Cerebellar cortex (tissue), 1 donor: ENCODE measurements around the gene SEL1L.
"Not testable (repeated sequence)": the region's sequence is repeated elsewhere in the genome, so short reads cannot be mapped to it uniquely, and the experiment has no call there.

Experiments
- DNase-seq: peaks from one replicate; pipeline ENCODE4 v3.0.0-alpha.2; 2015; ENCODE audit warnings: low spot score

Gene SEL1L

DNA sequence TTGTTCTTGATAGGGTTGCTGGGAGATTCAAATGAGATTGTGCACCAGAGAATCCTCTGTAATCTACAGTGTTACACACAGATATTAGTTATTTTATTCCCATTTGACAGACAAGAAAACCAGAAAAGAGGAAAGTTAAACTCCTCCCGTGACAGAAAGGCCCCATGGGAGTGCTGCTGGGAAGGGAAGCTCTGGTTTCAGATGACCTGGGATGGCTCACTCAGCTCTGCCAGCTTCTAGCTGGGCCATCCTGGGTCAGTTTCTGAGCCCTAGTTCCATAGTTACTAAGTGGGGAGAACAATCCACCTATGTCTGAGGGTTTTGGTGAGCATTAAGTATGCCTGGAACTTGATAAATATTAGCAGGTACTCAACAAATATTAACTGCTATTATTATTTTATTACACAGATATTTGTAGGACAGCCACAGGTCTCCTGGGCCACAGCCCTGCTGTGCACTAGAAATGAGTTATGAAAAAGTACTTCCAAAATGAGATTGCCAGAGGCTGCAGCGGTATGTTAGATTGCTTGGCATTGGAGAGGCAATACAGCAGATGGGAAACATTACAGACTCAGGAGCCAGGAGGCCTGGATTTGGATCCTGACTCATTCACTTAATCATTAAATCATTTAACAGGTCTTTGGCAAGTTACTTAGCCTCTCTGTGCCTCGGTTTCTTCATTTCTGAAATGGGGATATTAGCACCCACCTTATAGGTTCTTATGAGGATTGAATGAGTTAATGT is 86.5 kb downstream of the SEL1L start:
- no peak for DNase-seq

DNA sequence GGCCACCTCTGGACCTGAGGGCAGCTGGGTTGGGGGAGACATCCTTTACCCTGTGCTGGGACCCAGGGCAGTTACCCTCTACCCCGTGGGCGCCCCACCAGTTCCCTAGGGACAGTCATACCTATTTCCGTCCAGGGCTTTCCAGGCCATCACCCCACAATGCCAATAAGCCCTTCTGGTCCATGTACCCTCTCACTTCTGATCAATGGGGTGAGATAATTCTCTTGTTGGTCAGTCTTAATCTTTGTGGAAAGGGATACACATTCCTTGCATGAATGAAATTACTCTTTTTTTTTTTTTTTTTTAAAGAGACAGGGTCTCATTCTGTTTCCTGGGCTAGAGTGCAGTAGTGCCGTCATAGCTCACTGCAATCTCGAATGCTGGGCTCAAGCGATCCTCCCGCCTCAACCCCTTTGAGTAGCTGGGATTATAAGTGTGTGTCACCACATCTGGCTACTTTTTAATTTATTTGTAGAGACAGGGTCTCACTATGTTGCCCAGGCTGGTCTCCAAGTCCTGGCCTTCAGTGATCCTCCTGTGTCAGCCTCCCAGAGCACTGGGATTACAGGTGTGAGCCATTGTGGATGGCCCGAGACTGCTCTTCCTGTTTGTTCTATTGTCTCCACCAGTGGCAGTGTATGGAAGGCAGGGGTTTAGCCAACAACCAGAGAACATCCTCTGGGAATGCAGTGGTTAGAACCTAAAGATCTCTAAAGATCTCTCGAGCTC is 87.2 kb downstream of the SEL1L start:
- no peak for DNase-seq

DNA sequence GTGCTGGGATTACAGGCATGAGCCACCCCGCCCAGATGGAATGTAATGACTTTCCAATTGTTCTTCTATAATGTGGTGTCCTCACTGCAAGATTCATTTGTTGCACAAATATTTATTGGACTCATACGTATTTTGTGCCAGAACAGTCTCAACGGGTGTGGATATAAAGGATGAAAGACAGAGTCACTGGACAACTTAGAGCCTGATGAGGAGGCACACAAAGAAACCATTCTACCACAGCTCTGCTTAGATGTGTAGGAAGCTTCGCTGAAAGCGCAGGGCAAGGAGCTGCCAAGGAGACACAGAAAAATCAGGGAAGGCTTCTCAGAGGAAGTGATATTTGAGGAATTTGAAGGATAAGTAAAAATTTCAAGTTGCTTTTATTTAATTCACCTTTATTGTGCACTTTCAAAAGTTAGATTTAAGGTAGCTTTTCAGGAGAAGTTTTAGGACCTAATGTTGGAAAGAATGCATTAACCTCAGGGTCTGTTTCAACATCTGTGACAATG is 92.0 kb downstream of the SEL1L start:
- no peak for DNase-seq

DNA sequence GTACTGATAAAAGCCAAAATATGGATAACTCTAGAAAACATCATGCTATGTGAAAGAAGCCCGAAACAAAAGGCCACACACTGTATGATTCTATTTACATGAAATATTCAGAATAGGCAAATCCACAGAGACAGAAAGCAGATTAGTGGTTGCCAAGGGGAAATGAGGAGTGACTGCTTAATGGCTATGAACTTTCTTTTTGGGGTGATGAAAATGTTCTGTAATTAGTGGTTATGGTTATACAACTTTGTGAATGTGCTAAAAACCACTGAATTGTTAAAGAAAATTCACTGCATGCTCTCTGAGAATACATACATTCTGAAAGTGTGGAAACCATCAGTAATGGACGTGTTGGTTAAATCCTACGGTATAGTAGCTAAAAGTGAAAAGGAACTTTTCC is 93.6 kb downstream of the SEL1L start:
- DNase-seq: no peak

DNA sequence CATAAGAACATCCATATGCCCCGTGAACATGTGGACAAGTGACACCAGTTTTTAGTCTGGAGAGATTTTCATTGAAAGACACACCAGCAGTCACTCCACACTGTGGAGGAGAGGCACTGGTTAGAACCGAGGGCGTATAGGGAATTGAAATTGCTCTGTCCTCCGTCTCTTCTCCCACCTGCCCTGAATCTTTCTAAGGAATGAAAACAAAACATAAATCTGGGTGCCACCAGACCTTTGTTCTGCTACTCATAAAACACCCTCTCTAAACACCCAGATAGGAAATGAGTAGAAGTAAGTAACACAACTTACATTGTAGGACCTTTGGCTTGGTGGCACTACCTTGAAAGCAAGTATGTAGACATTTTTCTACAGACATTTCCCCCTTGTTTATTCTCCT is 96.4 kb downstream of the SEL1L start:
- DNase-seq: no peak

DNA sequence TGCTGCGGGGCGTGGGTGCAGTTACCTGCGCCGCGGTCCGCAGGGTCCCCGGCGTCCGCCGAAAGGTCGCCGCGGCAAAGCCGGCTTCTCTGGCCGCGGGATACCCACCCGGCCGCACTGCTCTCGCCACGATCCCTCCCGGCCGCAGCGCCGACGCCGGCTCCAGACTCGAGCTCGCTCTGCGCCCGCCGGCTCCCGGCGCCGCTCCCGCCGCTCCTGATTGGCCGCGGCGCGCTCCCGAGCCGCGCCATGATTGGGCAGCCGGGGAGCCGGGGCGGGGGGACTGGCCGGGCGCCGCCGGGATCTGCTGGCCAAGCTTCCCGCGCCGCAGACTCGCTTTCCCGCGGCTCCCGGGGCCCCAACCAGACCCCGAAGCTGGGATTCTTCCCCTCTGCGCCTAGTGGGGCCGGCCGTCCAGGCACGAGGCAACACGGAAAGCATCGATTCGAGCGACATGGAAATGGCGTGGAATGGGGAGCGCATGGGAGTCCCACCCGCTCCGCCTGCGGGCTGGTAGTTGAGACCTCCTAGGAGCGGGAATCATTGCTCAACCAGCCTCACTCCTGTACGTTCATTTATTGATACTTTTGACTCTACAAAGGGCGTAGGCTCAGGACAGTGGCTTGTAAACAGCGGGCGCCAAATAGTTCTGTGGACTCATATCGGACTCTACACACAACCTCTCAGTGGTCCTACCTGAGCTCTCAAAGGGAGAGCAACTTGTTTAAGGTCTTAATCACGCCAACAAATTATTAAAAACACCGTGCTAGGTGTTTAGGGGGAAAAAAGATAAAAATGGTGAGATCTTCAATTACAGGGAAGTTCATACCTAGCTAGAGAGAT is 97.1 kb downstream of the SEL1L start:
- DNase-seq: peak; percentile 49

DNA sequence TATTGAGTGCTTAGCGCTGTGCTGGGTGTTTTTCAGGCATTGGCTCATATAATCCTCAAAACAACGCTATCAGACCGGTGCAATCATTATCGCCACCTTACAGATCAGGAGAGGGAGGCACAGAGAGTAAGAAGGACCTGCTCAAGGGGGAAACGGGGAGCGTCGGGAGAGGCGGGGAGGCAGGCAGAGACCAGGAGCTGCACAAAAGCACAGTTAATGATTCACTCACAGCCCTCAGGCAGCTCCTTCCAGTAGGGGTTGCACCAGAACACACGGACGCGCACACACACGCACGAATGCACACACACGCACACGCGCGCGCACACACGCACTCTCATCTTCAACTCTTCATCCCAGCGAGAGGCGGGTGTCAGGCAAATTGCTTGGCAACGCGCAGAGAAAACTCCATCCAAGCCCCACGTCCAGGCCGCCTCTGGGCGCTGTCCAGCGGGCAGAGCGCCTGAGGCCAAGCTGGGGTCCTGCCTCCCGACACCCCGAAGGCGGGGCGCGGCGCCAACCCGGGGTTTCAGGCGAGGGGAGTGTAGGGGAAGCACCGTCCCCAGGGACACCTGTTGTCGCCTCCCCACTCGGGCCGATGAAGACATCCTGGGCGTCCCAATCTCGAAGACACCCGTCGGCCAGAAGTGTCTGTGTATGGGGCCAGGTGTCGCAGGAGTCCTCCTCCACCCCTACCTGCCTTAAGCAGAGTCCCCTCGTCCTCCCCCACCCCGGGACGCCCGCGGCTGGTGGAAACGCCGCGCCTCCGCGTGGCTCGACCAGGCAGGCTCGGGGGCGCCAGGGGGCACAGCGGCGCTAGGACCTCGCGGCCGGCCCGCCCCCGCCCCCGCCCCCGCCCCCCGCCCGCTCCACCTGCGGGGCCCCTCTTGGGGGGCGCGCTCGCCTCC is 98.0 kb downstream of the SEL1L start:
- peak; percentile 33 for DNase-seq

DNA sequence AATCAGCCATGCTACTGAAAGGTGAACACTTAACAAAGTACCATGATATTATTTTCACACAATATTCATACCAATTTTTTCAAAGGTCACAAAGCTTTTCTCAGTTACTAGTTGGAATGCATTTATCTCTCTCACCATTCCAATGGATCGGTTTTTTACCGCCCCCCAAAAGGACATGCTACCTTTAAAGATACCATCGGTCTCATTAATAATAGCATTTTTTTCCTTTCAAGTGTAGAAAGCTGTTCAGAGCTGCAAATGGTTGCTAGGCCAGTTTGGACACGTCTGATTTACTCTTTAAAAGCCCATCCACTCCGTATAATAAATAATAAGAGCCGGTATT is 98.6 kb downstream of the SEL1L start:
- DNase-seq: no peak

DNA sequence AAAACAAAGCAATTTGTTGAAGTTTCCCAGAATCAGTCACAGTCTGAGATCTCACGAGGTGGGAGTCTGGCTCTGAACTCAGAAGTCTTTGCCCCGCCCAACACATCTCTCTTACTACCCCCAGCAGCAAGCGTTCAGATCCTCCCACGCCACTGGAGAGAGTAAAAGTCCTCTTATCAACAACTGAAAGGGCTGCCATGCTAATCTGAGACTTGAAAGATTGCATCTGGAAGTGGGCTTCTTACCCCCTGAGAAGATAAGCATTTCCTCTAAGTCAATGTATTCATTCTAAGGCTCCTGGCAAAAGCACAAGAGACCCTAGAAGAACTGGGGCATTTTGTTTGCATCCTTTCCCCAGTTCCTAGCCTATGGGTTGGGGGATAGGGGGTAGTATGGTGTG is 99.4 kb downstream of the SEL1L start:
- DNase-seq: no peak

DNA sequence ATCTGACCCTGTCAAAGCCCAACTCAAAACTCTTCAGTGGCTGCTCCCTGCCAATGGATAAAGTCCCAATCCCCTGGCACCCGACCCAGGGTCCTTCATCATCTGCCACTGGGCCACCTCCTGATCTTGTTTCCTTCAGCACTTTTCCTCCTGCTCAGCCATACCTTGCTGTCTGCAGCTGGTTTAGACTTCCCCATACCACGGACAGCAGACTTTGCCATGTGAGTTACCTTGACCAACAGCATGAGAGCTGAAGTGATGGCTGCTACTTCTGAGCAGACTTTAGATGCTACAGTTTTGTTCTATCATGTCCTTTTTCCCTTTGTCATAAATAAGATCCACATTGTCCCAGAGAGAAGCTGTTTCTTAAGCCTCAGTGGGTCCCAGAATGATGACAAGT is 100.3 kb downstream of the SEL1L start:
- DNase-seq: no peak

DNA sequence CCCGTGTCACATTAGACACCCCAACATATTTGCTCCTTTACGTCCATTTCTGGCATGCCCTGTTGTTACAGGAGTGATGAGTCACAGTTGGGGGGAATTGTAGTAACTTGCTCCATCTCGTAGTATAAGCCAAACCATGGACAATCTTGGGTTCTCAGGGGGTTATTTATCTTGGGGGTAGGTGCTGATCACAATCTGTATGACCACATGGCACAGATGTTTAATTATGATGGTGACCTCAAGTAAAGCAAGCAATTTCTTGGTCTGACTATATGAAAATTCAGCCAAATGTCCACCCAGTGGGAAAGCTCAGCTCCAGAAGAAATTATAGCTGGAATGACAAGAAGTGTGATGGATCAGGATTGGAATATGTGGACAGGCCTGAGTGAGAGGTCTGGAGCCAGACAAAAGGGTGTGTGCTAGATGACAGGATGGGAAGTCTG is 101.4 kb downstream of the SEL1L start:
- no peak for DNase-seq

DNA sequence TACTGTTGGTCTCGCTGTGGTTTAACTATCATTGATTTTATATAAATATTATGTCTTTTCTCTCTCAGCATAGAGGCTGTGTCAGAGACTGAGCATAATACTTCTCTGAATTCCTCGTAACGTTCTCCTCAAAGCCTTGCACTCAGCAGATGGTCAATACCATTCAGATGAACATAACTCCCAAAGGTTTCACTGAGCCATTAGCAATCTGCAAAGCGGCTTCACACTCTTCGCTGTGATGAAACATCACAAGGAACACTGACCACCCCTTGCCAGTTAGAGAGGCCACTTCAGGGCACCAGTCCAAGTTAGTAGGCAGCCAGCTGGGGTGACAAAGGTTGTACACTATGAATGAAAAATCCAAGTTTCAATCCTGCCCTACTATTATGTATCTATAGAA is 103.4 kb downstream of the SEL1L start:
- DNase-seq: no peak

DNA sequence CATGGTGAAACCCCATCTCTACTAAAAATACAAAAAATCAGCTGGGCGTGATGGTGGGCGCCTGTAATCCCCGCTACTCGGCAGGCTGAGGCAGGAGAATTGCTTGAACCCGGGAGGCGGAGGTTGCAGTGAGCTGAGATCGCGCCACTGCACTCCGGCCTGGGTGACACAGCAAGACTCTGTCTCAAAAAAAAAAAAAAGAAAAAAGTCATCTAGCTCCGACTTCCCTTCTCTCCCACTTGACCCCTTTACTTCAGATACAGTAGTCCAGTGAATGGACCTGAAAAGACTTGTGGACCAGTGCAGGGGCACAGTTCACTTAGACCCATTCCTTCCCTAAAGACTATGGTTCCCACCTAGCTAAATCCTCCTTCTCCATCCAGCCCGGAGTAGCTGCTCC is 103.9 kb downstream of the SEL1L start:
- not testable (repeated sequence) for DNase-seq

DNA sequence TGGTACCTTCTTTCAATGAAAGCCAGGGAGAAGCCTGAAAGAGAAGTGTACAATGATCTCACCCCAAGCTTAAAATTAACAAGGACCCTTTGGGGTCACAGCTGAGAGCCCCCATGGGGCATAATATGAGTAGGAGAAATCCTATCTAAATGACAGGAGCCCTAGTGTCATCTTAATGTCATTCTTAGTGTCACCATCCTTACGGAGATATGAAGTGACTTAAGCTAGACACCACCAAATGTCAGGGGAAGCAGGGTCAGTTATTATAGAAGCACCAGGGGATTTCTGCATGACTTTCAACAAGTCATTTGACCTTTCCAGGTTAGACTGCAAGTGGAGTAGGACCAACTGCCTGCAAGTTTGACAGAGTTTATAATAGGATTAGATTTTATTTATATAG is 104.6 kb downstream of the SEL1L start:
- no peak for DNase-seq

DNA sequence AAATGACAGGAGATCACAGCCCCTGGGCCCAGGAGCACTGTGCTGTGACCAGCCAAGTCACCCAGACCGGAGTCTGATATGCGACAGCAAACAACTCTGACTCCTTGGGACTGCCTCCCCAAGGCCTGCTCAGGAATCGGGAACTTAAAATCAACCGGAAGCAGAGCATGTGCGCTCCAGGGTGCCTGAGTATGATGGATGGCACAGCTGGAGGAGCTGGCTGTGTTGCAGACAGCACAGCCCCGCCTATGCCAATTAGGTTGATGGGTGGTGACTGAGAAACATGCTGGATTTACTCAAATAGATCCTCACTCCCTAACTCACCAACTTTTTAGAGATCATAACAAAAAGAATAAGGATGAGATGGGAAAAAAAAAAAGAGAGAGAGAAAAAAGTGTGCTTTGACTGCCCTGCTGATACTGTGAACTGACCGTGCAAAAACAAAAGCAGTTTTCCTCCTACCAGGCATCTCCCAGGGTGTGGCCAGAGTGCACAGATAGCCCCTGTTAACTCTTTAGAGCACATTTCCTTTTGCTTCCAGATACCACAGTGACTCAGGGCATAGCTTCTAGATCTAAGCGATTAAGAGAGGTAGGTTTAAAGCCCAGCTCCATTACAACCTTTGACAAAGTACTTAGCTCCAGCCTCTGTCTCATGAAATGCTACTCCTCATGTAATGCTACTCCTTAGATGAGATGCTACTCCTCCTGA is 106.2 kb downstream of the SEL1L start:
- DNase-seq: no peak

DNA sequence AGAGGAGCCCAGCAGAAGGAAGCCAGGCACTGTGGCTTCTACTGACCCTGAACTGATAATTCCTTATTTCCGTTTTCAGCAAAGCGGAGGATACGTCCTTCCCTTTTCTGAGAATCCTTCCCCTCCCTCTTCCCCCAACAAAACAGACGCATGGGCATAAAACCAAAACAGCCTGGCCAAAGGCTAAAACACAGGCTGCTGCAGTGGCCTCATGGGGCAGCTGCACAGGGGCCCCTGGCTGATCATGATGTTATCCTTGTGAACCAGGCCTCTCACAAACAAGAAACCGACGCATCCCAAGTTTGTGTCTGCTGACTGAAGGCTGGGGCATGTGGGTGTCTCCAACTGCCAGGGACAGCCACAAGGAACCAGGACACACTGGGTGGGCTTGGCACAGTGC is 110.1 kb downstream of the SEL1L start:
- no peak for DNase-seq
